Myocyte (in vitro differentiated cells): ENCODE measurements around the gene CADPS2. TPM values are rescaled to one million over a fixed set of nuclear protein-coding genes. Genes with fewer than 3 reads are reported as not detected.

Experiments used
- DNase-seq: peaks from one replicate; pipeline ENCODE4 v3.0.0-alpha.2; 2012; ENCODE audit warnings: low read depth
- total RNA-seq: library from RNA; depleted of rRNA; stranded (reverse); fragments of >200 nt; gene quantifications from 2 replicates; pipeline ENCODE4 v1.2.3, GENCODE V29; 2014

CADPS2 gene
- total RNA-seq, 1 donor from 2014 or later = 0.80 TPM

DNA sequence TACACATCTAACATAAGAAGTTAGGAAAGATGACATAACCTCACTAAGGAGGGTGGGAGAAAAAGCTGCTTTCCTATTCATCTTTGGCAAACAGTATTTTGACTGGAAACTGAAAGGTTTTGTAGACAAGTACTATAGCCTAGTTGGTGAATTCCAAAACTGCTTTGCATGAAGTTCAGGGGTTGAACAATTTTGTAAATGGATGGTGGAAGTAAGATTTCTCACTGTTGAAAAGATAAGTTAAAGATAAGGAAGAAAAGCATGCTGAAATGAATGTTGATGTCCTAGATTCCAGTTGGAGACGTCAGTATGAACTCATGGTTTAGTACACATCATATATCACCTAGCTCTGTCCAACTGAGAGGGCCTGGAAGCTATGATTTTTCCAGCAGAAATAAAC lies 422.6 kb downstream of the CADPS2 start:
- no peak for DNase-seq

- no peak for DNase-seq
Observed at GRCh38 chr7:122460936-122461335, 425.3 kb downstream of the CADPS2 start.

GRCh38 chr7:122457969-122458368 lies 428.3 kb downstream of the CADPS2 start:
- no peak for DNase-seq

DNA sequence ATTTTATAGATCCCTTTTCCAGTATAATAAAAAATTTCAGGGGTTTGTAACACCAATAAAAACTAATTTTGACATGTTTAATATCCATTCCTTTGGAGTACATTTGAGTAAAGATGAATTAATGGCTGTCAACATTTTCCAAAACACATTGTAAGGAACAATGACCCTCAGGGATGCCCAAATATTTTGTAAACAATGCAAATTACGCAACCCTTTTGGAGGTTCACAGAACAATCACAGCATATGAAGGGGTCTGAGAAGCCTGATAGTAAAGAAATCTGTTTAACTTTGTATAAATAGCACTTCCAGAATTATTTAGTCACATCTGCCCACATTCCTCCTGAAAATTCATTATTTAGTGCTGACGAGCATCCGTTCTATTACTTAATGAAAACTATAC lies 428.9 kb downstream of the CADPS2 start:
- DNase-seq = no peak

DNA sequence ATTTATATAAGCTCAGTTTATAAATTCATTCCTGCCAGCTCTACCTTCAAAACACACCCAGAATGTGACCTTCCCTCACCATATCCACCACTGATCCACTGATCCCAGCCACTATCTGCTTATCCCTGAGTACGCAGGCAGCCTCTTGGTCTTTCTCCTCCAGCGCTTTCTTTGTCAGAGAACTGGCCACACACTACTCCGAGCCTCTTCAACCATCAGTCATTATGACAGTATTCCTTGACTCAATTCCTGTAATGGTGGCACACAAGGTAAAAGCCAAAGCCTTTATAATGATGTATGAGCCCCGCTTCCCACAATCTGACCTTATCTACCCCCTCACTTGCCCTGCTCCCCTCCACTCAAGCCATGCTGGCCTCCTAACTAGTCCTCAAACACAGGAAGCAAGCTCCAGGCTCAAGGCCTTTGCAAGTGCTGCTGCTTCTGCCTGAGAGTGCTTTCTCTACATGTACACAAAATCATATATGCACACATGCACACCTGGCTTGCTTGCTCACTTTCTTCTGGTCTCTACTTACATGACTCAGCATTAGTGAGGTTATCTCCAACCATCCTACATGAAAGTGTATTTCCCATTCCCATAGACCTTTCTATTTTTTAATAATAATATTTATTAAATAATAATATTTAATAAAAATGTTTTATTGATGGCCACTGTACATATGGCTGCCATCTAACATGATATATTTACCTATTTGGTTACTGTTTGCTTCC lies 431.3 kb downstream of the CADPS2 start:
- no peak for DNase-seq

DNA sequence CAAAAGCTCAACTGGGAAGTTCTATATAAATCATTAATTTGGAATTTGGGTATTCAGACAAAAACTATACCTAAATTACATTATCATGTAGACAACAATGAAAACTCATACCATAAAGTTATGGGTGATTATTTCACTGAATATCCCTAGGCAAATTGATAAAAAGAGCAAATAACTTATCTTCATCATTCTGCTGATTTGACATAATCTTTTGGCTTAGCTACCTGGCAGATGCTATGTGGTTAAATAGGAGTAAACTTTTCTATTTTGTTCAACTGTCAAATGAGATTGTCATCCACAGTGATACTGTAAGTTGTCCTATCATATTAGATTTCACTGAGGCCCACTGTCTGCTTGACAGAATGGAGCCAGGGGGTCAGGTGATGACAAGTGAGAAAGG lies 432.8 kb downstream of the CADPS2 start:
- no peak for DNase-seq

GRCh38 chr7:122448893-122449589 lies 437.2 kb downstream of the CADPS2 start:
- no peak for DNase-seq

- no peak for DNase-seq
Observed at GRCh38 chr7:122442929-122443328, 443.3 kb downstream of the CADPS2 start.

GRCh38 chr7:122438492-122438891 lies 447.8 kb downstream of the CADPS2 start:
- DNase-seq = no peak

- DNase-seq = no peak
Observed at GRCh38 chr7:122438006-122438405, 448.3 kb downstream of the CADPS2 start.

DNA sequence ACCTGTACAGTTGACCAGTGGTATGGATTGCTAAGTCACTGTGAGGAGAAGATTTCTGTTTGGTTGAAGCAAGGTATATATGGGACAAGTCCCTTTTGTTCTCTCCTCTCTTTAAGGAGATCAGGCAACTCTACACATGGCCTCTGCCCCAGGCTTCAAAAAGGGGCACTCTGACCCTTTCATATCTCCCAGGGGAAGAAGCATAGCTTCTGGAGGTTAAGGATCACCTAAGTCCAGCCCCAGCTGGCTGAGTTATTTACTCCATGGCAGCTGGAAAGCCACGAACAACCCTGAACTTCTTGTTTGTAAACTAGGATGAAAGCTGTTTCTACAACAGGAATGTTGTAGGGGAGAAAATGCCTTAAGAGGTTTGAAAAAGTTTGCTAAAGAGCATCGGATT lies 452.5 kb downstream of the CADPS2 start:
- DNase-seq = no peak

DNA sequence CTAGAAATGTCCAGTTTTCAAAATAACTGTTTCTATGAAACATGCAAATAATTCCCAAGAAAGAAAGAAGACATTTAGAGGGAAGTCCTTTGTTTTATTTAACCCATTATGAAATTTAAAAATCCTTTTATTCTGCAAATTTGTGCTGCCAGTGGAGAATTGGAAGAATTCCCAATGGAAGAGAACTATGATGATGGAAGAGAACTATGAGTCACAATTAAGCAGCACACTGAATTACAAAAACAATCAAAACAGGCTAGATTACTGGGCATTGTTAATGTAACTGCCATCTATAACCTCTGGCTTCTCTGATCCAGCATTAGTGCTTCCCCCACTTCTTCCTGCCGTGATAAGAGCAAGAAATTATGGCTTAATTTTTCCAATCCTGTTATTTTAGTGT lies 455.6 kb downstream of the CADPS2 start:
- DNase-seq = no peak

DNA sequence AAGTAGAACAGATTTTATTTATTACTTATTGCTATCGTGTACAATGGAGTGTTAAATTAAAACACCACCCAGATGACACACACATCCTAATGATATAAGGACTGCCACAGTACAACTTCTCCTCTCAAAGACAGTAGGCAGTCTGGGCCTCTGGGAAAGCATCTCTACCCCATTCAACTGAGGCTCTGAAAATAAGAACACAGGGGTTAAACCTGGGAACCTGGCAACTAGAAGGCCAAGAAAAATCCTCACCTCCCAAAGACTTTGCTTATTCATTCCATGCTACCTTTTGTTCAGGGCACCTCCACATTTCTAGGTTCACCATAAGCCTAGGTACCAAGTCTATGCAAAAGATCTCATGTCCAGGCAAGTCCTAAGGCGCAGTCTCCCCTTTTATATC lies 456.3 kb downstream of the CADPS2 start:
- DNase-seq = no peak

- DNase-seq = no peak
Observed at GRCh38 chr7:122425731-122426130, 460.5 kb downstream of the CADPS2 start.

DNA sequence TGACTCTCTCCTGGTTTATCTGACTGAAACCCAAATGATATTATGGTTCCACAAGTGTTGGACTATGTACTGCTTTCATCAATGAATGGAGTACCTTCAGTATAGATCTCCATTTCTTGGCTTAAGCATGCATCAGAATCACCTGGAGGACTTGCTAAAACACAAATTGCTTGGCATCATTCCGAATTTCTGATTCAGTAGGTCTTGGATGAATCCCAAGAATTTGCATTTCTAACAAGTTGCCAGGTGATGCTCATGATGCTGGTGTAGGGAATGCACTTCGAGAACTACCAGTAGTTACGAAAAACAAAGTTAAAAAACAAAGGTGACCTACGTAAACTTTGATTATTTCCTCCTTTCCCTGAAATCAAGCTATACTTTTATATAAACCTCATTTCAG lies 462.7 kb downstream of the CADPS2 start:
- DNase-seq = no peak

DNA sequence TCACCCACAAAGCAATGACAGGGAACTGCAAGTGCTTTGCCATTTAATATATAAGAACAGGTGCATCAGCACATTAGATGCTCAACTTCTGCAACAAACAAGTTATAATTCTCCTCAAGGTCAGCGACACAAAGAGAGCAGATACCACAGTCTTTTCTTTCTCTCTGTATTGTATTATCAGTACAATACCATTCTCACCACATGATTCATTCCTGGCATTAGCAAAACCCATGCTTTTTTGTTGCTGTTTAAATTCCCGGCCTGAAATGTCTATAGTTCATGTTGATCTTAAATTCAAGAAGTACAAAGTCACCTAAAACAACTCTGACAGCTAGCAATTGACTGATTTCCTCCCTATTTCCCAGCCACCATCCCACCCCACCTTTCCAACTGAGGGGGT lies 469.9 kb downstream of the CADPS2 start:
- no peak for DNase-seq

- no peak for DNase-seq
Observed at GRCh38 chr7:122415510-122415909, 470.8 kb downstream of the CADPS2 start.

- no peak for DNase-seq
Observed at GRCh38 chr7:122413339-122413738, 472.9 kb downstream of the CADPS2 start.

GRCh38 chr7:122412883-122413282 lies 473.4 kb downstream of the CADPS2 start:
- DNase-seq = no peak

- DNase-seq = no peak
Observed at GRCh38 chr7:122412441-122412840, 473.8 kb downstream of the CADPS2 start.

DNA sequence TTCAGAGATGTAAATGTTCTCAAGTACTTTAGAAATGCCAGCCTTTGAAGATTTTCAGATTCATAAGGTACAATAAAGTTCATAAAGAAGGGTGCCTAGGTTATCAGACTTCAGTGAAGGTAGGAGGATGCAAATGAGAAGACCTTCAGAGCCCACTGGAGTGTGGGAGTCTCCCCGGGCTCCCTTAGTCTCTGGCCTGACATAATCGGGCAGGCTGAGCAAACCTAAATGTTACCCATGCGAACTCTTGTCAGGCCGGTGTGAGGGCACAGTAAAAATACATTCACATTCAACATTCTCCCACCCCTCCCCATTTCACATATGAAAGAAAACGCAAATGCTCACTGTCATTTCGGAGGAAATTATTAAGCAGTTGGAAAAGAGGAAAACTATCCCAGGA lies 479.1 kb downstream of the CADPS2 start:
- DNase-seq = no peak

DNA sequence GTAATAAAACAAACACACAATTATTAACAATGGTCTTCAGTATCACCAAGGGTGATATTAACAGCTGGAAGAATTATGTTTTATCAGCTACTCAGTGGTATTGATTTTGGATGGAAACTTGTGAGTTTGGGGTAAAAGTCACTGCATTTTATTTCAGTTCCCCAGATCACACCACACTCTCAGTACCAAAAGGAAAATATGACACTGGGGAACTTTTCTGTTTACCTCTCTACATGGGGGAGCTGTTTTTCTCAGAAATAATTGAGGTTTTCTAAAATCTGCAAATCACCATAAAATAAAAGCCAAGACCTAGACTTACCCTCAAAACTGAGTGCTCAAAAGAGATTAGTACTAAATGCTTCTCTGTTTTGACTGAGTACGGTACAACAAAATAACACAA lies 483.1 kb downstream of the CADPS2 start:
- DNase-seq = no peak

GRCh38 chr7:122402235-122402634 lies 484.0 kb downstream of the CADPS2 start:
- DNase-seq = no peak
